Keratinocyte (primary cell): ENCODE data around the gene C2. TPM values are rescaled to one million over a fixed set of nuclear protein-coding genes. Genes with fewer than 3 reads are reported as not detected.
"Not testable (repeated sequence)": the region's sequence is repeated elsewhere in the genome, so short reads cannot be mapped to it uniquely, and the experiment has no call there.

ENCODE experiments used
- DNase-seq: peaks from one replicate; pipeline ENCODE4 v3.0.0-alpha.2; 2011; ENCODE audit warnings: low read depth, missing footprints, low spot score
- FAIRE-seq: peaks from 2 replicates; lab custom pipeline; 2011; peaks lifted over from hg19 to GRCh38; lab: Jason Lieb, UNC
- H2AFZ ChIP-seq: 2 replicates; pipeline ENCODE4 v1.6.0; 2012; ENCODE audit warnings: low read length, control low read depth, inconsistent platforms; ENCODE audit not compliant: control insufficient read depth
- H3K27ac ChIP-seq: 2 replicates; pipeline ENCODE4 v1.5.1; 2011; ENCODE audit warnings: low read length; ENCODE audit not compliant: control insufficient read depth, insufficient read depth
- H3K27me3 ChIP-seq: 3 replicates; pipeline ENCODE4 v1.6.0; 2011; ENCODE audit warnings: low read length; ENCODE audit not compliant: control insufficient read depth, insufficient read depth; ENCODE audit errors: extremely low read depth
- H3K36me3 ChIP-seq, 2 experiments: 2 replicates in 1 of 2; 3 replicates in 1 of 2; pipeline ENCODE4 v1.5.1; 2011; ENCODE audit warnings: low read length in 2 of 2, mild to moderate bottlenecking in 1 of 2; ENCODE audit not compliant: control insufficient read depth in 2 of 2, insufficient read depth in 2 of 2; ENCODE audit errors: extremely low read depth in 1 of 2
- H3K4me1 ChIP-seq: 3 replicates; pipeline ENCODE4 v1.5.1; 2011; ENCODE audit warnings: low read length; ENCODE audit not compliant: control insufficient read depth, insufficient read depth; ENCODE audit errors: extremely low read depth
- H3K4me2 ChIP-seq: 3 replicates; pipeline ENCODE4 v1.6.0; 2011; ENCODE audit warnings: low read depth, low read length; ENCODE audit not compliant: control insufficient read depth, insufficient read depth; ENCODE audit errors: extremely low read depth
- H3K4me3 ChIP-seq, 3 experiments: fragments of 200-600 bp in 1 of 3; sonication (generic) in 1 of 3; 2 replicates in 2 of 3; 3 replicates in 1 of 3; pipeline ENCODE4 v1.5.1; 2011 to 2016; ENCODE audit warnings: low read length in 3 of 3, mild to moderate bottlenecking in 3 of 3, control low read depth in 2 of 3, inconsistent platforms in 1 of 3, low read depth in 1 of 3, mixed read lengths in 1 of 3, mixed run types in 1 of 3, moderate library complexity in 1 of 3; ENCODE audit not compliant: control insufficient read depth in 2 of 3, insufficient read depth in 2 of 3; ENCODE audit errors: extremely low read depth in 1 of 3
- H3K79me2 ChIP-seq: 2 replicates; pipeline ENCODE4 v1.6.0; 2012; ENCODE audit warnings: low read length; ENCODE audit not compliant: control insufficient read depth, insufficient read depth
- H3K9ac ChIP-seq: 3 replicates; pipeline ENCODE4 v1.6.0; 2011; ENCODE audit warnings: low read length; ENCODE audit not compliant: control insufficient read depth, insufficient read depth; ENCODE audit errors: extremely low read depth
- H3K9me1 ChIP-seq: 3 replicates; pipeline ENCODE4 v1.6.0; 2011; ENCODE audit warnings: low read length; ENCODE audit not compliant: control insufficient read depth, insufficient read depth; ENCODE audit errors: extremely low read depth
- H3K9me3 ChIP-seq: 2 replicates; pipeline ENCODE4 v1.5.1; 2012; ENCODE audit warnings: low read depth, low read length; ENCODE audit not compliant: control insufficient read depth
- H4K20me1 ChIP-seq: 3 replicates; pipeline ENCODE4 v1.6.0; 2011; ENCODE audit warnings: low read length; ENCODE audit not compliant: control insufficient read depth, insufficient read depth; ENCODE audit errors: extremely low read depth
- CTCF ChIP-seq, 3 experiments: IDR thresholded peaks in 1 of 3; conservative IDR thresholded peaks in 1 of 3; optimal IDR thresholded peaks in 1 of 3; 2 replicates in 2 of 3; 3 replicates in 1 of 3; pipeline versions ENCODE3 to v1.5.1; 2011; ENCODE audit warnings: low read length in 3 of 3, mild to moderate bottlenecking in 3 of 3, moderate library complexity in 2 of 3, control low read depth in 1 of 3, inconsistent platforms in 1 of 3; ENCODE audit not compliant: insufficient read depth in 2 of 3; ENCODE audit errors: extremely low read depth in 1 of 3
- EZH2 ChIP-seq: IDR thresholded peaks from one replicate; pipeline ENCODE4 v1.6.1; 2012; ENCODE audit warnings: inconsistent platforms, mild to moderate bottlenecking, low read length, moderate library complexity
- dilution Hi-C: fragments of 300-500 bp; cut with MboI; formaldehyde crosslinking; loops from one replicate; pipeline ENCODE4 v1.7.0; 2020; ENCODE audit warnings: low sequenced_read_pairs; ENCODE audit not compliant: extremely low pct_ligation_motif_present
- polyA plus RNA-seq, 5 experiments: library from polyadenylated mRNA; depleted of rRNA in 3 of 5; stranded (reverse) in 3 of 5; stranded (forward) in 1 of 5; unstranded in 1 of 5; fragments of >200 nt; gene quantifications; 1 replicate in 1 of 5; 2 replicates in 3 of 5; 3 replicates in 1 of 5; pipeline versions ENCODE4 v1.2.1 to v1.2.3, GENCODE V29; 2011 to 2012; ENCODE audit warnings: missing spikeins in 2 of 5, low read depth in 1 of 5, low replicate concordance in 1 of 5

Gene C2
- polyA plus RNA-seq, 1 donor (not counting 4 experiments of a cell fraction or from before 2014, with no cell fraction given), result not detected

GRCh38 chr6:31979238-31979898 lies 51.9 kb downstream of the C2 start:
- TF ChIP-seq EZH2, result no peak
- no peak for TF ChIP-seq CTCF (optimal IDR thresholded peaks at IDR 0.05 in 1 of 3, IDR thresholded peaks at IDR 0.05 in 1 of 3, conservative IDR thresholded peaks at IDR 0.05 in 1 of 3; ENCODE audit: extremely low read depth in 1 of 3, insufficient read depth in 2 of 3, low read length in 3 of 3)
- no peak for FAIRE-seq
- H3K9me1 ChIP-seq, result no peaks in the 10 kb centered on the region

GRCh38 chr6:31980195-31980876 lies 52.8 kb downstream of the C2 start:
- H2AFZ ChIP-seq, H3K9ac ChIP-seq, DNase-seq, H3K9me3 ChIP-seq, H3K27me3 ChIP-seq, H4K20me1 ChIP-seq, FAIRE-seq, H3K79me2 ChIP-seq, dilution Hi-C loops, H3K9me1 ChIP-seq, H3K36me3 ChIP-seq, H3K4me2 ChIP-seq, H3K4me1 ChIP-seq, H3K4me3 ChIP-seq, H3K27ac ChIP-seq: not testable (repeated sequence)

More at GRCh38 chr6:31979238-31979898, 51.9 kb downstream of the C2 start:
- H3K27me3 ChIP-seq, result no peaks in the 10 kb centered on the region
- no peak overlapping the region for H3K9ac ChIP-seq
- no peaks in the 10 kb centered on the region for H3K4me1 ChIP-seq
- H3K4me2 ChIP-seq, result no peak overlapping the region
- H3K27ac ChIP-seq, result no peak overlapping the region
- no peaks in the 10 kb centered on the region for H3K36me3 ChIP-seq
- no peak overlapping the region for H3K4me3 ChIP-seq
- no peak for DNase-seq
- dilution Hi-C loops, result no loop called here
- H3K9me3 ChIP-seq, result no peaks in the 10 kb centered on the region
- H3K79me2 ChIP-seq, result no peaks in the 10 kb centered on the region
- H4K20me1 ChIP-seq, result no peaks in the 10 kb centered on the region
- H2AFZ ChIP-seq, result no peak overlapping the region

- not testable (repeated sequence) for H3K4me2 ChIP-seq, H3K9me3 ChIP-seq
Observed at GRCh38 chr6:31980998-31981397, 53.5 kb downstream of the C2 start.

GRCh38 chr6:31981744-31982143 lies 54.2 kb downstream of the C2 start, which contains the start of gene C4A:
Gene C4A, plus strand, starts transcription at chr6:31982057. Its CDS starts 51 bp downstream, at chr6:31982108.
- H3K4me2 ChIP-seq, H3K9me1 ChIP-seq, H3K4me3 ChIP-seq, DNase-seq, H3K27me3 ChIP-seq, H2AFZ ChIP-seq, H4K20me1 ChIP-seq, H3K27ac ChIP-seq, H3K9ac ChIP-seq, FAIRE-seq, H3K9me3 ChIP-seq, H3K4me1 ChIP-seq, H3K79me2 ChIP-seq, dilution Hi-C loops, H3K36me3 ChIP-seq: not testable (repeated sequence)

More at GRCh38 chr6:31980998-31981397, 53.5 kb downstream of the C2 start:
- H3K4me1 ChIP-seq, FAIRE-seq, H3K9me1 ChIP-seq, H3K4me3 ChIP-seq, H2AFZ ChIP-seq, H3K36me3 ChIP-seq, H3K79me2 ChIP-seq, H3K27me3 ChIP-seq, DNase-seq, H4K20me1 ChIP-seq, dilution Hi-C loops, H3K27ac ChIP-seq, H3K9ac ChIP-seq: not testable (repeated sequence)
